Activated CD4-positive, alpha-beta memory T cell treated with anti-CD3 and anti-CD28 coated beads for 36 hours (primary cell): ENCODE data around the gene MVB12B. TPM values are rescaled to one million over a fixed set of nuclear protein-coding genes. Genes with fewer than 3 reads are reported as not detected.

Source experiments
- CTCF ChIA-PET: fragments of 350-600 bp; sonication (Branson Sonifier 250); formaldehyde crosslinking; loops from one replicate; lab custom pipeline; 2021; ENCODE audit warnings: antibody characterized with exemption, inconsistent platforms; lab: Charles Lee
- POLR2A ChIA-PET: fragments of 350-600 bp; sonication (Branson Sonifier 250); formaldehyde crosslinking; loops from one replicate; lab custom pipeline; 2021; ENCODE audit warnings: antibody characterized with exemption; lab: Charles Lee
- DNase-seq: peaks from one replicate; pipeline ENCODE4 v3.0.0-alpha.2; 2020
- H3K27ac Mint-ChIP-seq: one replicate; pipeline ENCODE4 v1.8.0; 2021; ENCODE audit warnings: mixed read lengths
- H3K27me3 Mint-ChIP-seq: one replicate; pipeline ENCODE4 v1.8.0; 2021; ENCODE audit warnings: mixed read lengths
- H3K36me3 Mint-ChIP-seq: one replicate; pipeline ENCODE4 v1.8.0; 2021; ENCODE audit warnings: mixed read lengths
- H3K4me1 Mint-ChIP-seq: one replicate; pipeline ENCODE4 v1.8.0; 2021; ENCODE audit warnings: low read depth, mixed read lengths
- H3K4me3 Mint-ChIP-seq: one replicate; pipeline ENCODE4 v1.8.0; 2021; ENCODE audit warnings: mild to moderate bottlenecking, mixed read lengths
- H3K9me3 Mint-ChIP-seq: one replicate; pipeline ENCODE4 v1.8.0; 2021; ENCODE audit warnings: mixed read lengths
- intact Hi-C: fragments of 100-400 bp; cut with micrococcal nuclease; formaldehyde crosslinking; loops from one replicate; pipeline ENCODE4 v1.15.1; 2023
- total RNA-seq, 2 experiments: library from RNA; stranded (reverse); gene quantifications; one replicate each; pipeline ENCODE4 v1.2.3, GENCODE V29; 2021

MVB12B gene
- total RNA-seq, 2 experiments from 2014 or later, result 1.1 to 1.4 TPM

GRCh38 chr9:126499005-126499910 lies 172.6 kb downstream of the MVB12B start:
- CTCF ChIA-PET, result interaction anchor here (0.6 to 9.2 kb wide), 32 partner anchors 8 to 597 kb away, joined by 3 to 401 read pairs (median 4); no protein-coding TSS in a partner anchor
- no peaks in the 10 kb centered on the region for H3K36me3 Mint-ChIP-seq
- DNase-seq, result peak; percentile 49
- peak overlapping the region; percentile 16 for H3K4me3 Mint-ChIP-seq
- intact Hi-C loops, result loop anchor here (1.0 to 10.0 kb wide), 2 partner anchors 59 to 354 kb away; no protein-coding TSS in a partner anchor
- POLR2A ChIA-PET, result no interaction called here
- no peaks in the 10 kb centered on the region for H3K9me3 Mint-ChIP-seq
- H3K27me3 Mint-ChIP-seq, result peaks cover 9% of the 10 kb centered on the region
- peaks cover 5% of the 10 kb centered on the region for H3K4me1 Mint-ChIP-seq
- H3K27ac Mint-ChIP-seq, result no peak overlapping the region

DNA sequence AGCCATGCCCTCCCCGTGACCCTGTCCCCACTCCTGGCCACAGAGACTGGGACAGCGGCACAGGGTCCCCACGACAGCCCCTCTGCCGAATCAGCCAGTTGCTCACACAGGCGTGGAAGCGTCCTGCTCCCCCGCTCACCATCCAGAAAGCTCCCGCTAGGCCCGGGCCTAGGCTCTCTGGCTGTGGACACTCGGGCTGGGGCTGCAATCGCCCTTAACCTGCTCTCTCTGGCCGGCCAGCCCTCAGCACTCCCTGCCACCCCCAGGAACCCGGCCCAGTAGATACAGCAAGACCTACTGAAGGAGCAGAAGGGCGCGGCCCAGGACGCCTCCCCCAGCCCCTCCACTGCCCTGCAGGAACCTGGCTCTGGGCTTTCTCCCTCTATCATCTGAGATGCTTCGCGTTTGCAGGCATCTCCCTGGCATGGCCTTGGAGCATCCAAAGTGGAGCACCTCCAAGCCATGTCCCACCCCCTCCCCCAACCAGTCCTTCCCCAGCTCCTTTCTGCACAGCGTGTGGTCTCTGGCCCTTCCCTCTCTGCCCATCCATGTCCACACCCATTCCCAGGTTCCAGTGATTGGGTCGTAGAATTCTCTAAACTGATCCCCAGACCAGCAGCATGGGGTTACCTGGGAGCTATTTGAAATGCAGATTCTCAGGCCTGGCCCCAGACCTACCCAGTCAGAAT lies 173.4 kb downstream of the MVB12B start:
- intact Hi-C loops, result loop anchor here (1.0 to 10.0 kb wide), 2 partner anchors 58 to 355 kb away; no protein-coding TSS in a partner anchor
- no peak for DNase-seq
- POLR2A ChIA-PET, result no interaction called here
- Mint-ChIP-seq H3K9me3 (no peaks in the 10 kb centered on the region), H3K27me3 (peaks cover 9% of the 10 kb centered on the region), H3K4me3 (no peak overlapping the region), H3K4me1 (peaks cover 5% of the 10 kb centered on the region), H3K27ac (no peak overlapping the region), H3K36me3 (no peaks in the 10 kb centered on the region)
- CTCF ChIA-PET, result interaction anchor here (0.9 to 9.2 kb wide), 24 partner anchors 9 to 598 kb away, joined by 3 to 401 read pairs (median 4); no protein-coding TSS in a partner anchor

DNA sequence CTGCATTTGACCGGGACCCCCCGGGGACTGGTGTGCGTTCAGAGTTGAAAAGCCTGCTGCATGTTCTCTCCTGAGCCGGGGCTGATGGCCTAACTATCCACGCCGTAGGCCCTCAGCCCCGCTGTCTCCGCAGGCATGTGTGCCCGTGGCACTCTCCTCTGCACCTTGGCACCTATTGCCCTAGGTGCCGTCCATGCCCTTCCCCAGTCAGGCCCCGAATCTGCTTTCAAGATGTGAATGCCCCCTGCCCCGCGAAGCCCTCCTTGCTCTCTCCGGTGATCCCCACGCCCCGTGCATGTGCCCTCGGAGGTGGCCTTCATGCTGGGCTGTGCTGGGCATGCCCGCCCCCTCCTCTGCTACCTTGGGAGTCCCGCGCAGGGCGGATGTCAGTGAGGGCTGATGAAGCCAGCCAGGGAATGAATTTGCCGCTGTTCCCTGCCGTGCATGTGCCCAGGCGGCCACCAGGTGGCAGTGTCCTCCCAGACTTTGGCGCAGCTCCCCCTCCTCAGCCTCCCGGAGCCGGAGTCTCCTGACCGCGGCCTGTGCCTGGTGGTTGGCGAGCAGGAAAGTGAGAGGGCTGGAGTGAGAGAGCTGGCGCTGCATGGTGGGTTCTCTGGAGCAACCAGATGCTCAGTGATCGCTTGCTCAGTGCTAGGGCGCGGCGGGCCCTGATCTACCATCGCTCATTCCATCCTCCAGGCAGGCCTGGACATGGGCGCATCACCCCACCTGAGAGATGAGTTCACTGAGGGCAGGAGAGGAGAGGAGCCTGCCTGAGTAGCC lies 174.2 kb downstream of the MVB12B start:
- intact Hi-C loops, result no loop called here
- Mint-ChIP-seq H3K4me1 (peaks cover 5% of the 10 kb centered on the region), H3K4me3 (no peak overlapping the region), H3K36me3 (no peaks in the 10 kb centered on the region), H3K9me3 (no peaks in the 10 kb centered on the region), H3K27me3 (peaks cover 9% of the 10 kb centered on the region), H3K27ac (no peak overlapping the region)
- ChIA-PET CTCF (interaction anchor here (0.6 to 9.2 kb wide), 20 partner anchors 10 to 1840 kb away, joined by 3 to 401 read pairs (median 4); no protein-coding TSS in a partner anchor), POLR2A (no interaction called here)
- DNase-seq, result peak; percentile 79

GRCh38 chr9:126501383-126502331 lies 175.0 kb downstream of the MVB12B start:
- ChIA-PET CTCF (interaction anchor here (0.6 to 9.2 kb wide), 19 partner anchors 9 to 1840 kb away, joined by 3 to 401 read pairs (median 4); no protein-coding TSS in a partner anchor), POLR2A (interaction anchor here (0.9 kb wide), 1 partner anchor 14 kb away, joined by 3 read pairs; no protein-coding TSS in a partner anchor)
- Mint-ChIP-seq H3K4me3 (no peak overlapping the region), H3K9me3 (no peaks in the 10 kb centered on the region), H3K36me3 (no peaks in the 10 kb centered on the region), H3K27me3 (peaks cover 9% of the 10 kb centered on the region), H3K4me1 (peaks cover 5% of the 10 kb centered on the region), H3K27ac (no peak overlapping the region)
- no peak for DNase-seq
- intact Hi-C loops, result no loop called here

GRCh38 chr9:126502417-126503332 lies 176.0 kb downstream of the MVB12B start:
- no peak for DNase-seq
- intact Hi-C loops, result no loop called here
- ChIA-PET CTCF (interaction anchor here (0.6 to 9.2 kb wide), 7 partner anchors 10 to 55 kb away, joined by 3 to 401 read pairs (median 5); no protein-coding TSS in a partner anchor), POLR2A (interaction anchor here (0.9 kb wide), 1 partner anchor 13 kb away, joined by 3 read pairs; no protein-coding TSS in a partner anchor)
- Mint-ChIP-seq H3K27me3 (peaks cover 9% of the 10 kb centered on the region), H3K4me1 (peaks cover 5% of the 10 kb centered on the region), H3K4me3 (no peak overlapping the region), H3K27ac (no peak overlapping the region), H3K36me3 (no peaks in the 10 kb centered on the region), H3K9me3 (no peaks in the 10 kb centered on the region)

- ChIA-PET POLR2A (no interaction called here), CTCF (interaction anchor here (9.2 kb wide), 1 partner anchor 54 kb away, joined by 401 read pairs; no protein-coding TSS in a partner anchor)
- H3K27me3 Mint-ChIP-seq, result peaks cover 11% of the 10 kb centered on the region
- H3K4me3 Mint-ChIP-seq, result no peak overlapping the region
- H3K4me1 Mint-ChIP-seq, result peaks cover 5% of the 10 kb centered on the region
- no peak for DNase-seq
- H3K9me3 Mint-ChIP-seq, result no peaks in the 10 kb centered on the region
- no peaks in the 10 kb centered on the region for H3K36me3 Mint-ChIP-seq
- intact Hi-C loops, result no loop called here
- no peak overlapping the region for H3K27ac Mint-ChIP-seq
Measured at GRCh38 chr9:126503333-126504085, 176.9 kb downstream of the MVB12B start.

DNA sequence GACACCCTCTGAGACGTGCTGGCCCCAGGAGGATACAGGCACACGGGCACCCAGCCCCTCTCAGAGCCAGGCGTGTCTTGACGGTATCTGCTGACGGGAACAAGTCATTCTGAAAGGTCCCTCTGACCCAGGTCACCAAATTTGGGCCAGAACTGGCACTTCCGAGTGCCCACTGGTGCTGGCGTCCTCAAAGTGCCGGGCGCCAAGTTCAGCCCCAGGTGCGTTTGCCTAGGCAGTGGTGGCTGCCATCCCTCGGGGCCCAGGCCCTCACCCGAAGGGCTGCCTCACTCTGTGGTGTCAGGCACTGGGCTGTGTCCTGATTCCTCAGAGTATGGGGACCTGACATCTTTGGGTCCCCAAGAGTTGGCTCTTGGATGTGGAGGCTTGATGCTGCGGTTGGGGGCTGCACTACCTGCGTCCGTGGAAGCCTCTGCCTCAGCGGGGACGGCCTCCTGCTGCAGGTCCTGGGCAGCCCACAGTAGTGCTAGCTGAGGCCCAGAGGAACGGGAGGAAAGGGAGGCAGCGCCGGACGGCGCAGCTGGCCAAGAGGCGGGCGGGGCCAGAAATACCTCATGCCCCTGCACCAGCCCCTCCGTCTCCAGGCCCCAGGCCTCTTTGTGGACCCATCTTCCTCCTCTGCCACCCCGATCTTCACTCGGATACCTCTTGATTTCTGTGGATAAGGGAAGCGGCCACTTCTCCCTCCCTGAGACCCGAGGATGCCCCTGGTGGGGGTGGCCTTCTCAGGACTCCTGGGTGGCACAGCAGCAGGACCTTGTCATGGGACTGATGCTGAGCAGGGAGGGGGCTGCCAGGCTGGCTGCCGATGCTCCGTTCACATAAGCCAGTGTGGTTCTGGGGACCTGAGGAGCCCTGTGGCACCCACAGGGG lies 177.7 kb downstream of the MVB12B start:
- H3K27ac Mint-ChIP-seq, result no peak overlapping the region
- no peaks in the 10 kb centered on the region for H3K9me3 Mint-ChIP-seq
- no peak for DNase-seq
- H3K4me1 Mint-ChIP-seq, result peaks cover 5% of the 10 kb centered on the region
- CTCF ChIA-PET, result interaction anchor here (1.1 to 9.2 kb wide), 3 partner anchors 13 to 54 kb away, joined by 4 to 401 read pairs (median 6); no protein-coding TSS in a partner anchor
- POLR2A ChIA-PET, result no interaction called here
- peaks cover 17% of the 10 kb centered on the region for H3K27me3 Mint-ChIP-seq
- no peak overlapping the region for H3K4me3 Mint-ChIP-seq
- no peaks in the 10 kb centered on the region for H3K36me3 Mint-ChIP-seq
- intact Hi-C loops, result no loop called here

GRCh38 chr9:126504977-126505455 lies 178.4 kb downstream of the MVB12B start:
- POLR2A ChIA-PET, result no interaction called here

More at GRCh38 chr9:126504977-126505455, 178.4 kb downstream of the MVB12B start:
- DNase-seq, result no peak
- H3K9me3 Mint-ChIP-seq, result no peaks in the 10 kb centered on the region
- peaks cover 3% of the 10 kb centered on the region for H3K4me1 Mint-ChIP-seq
- no peaks in the 10 kb centered on the region for H3K36me3 Mint-ChIP-seq
- no peak overlapping the region for H3K27ac Mint-ChIP-seq
- H3K4me3 Mint-ChIP-seq, result no peak overlapping the region
- intact Hi-C loops, result no loop called here
- CTCF ChIA-PET, result interaction anchor here (1.1 to 1.2 kb wide), 2 partner anchors 14 to 53 kb away, joined by 4 to 6 read pairs; no protein-coding TSS in a partner anchor
- peaks cover 22% of the 10 kb centered on the region for H3K27me3 Mint-ChIP-seq
